Central memory CD8-positive, alpha-beta T cell (primary cell): ENCODE measurements around the gene PIN4.

ENCODE experiments used
- ATAC-seq: fragments of 150-1000 bp; cut with Tn5 transposase; replicated peaks from 2 replicates; pipeline ENCODE4 v1.10.0; 2022; ENCODE audit warnings: mild to moderate bottlenecking, moderate FRiP score, moderate number of reproducible peaks; ENCODE audit not compliant: poor library complexity, severe bottlenecking; ENCODE audit errors: extremely low read depth
- DNase-seq, 2 donors: peaks; one replicate each; pipeline ENCODE4 v3.0.0; 2021; ENCODE audit warnings: low spot score in 2 of 2
- H3K27ac Mint-ChIP-seq: one replicate; pipeline ENCODE4 v1.8.0; 2022; ENCODE audit warnings: low read depth, mild to moderate bottlenecking, moderate library complexity, mixed read lengths
- H3K27me3 Mint-ChIP-seq: one replicate; pipeline ENCODE4 v1.8.0; 2022; ENCODE audit warnings: mixed read lengths
- H3K36me3 Mint-ChIP-seq: one replicate; pipeline ENCODE4 v1.8.0; 2022; ENCODE audit warnings: mild to moderate bottlenecking, moderate library complexity, mixed read lengths; ENCODE audit not compliant: insufficient read depth
- H3K4me1 Mint-ChIP-seq: one replicate; pipeline ENCODE4 v1.8.0; 2022; ENCODE audit warnings: mixed read lengths
- H3K4me3 Mint-ChIP-seq: one replicate; pipeline ENCODE4 v1.8.0; 2022; ENCODE audit warnings: mild to moderate bottlenecking, moderate library complexity, mixed read lengths
- H3K9me3 Mint-ChIP-seq: one replicate; pipeline ENCODE4 v1.8.0; 2022; ENCODE audit warnings: mixed read lengths

Gene PIN4

DNA sequence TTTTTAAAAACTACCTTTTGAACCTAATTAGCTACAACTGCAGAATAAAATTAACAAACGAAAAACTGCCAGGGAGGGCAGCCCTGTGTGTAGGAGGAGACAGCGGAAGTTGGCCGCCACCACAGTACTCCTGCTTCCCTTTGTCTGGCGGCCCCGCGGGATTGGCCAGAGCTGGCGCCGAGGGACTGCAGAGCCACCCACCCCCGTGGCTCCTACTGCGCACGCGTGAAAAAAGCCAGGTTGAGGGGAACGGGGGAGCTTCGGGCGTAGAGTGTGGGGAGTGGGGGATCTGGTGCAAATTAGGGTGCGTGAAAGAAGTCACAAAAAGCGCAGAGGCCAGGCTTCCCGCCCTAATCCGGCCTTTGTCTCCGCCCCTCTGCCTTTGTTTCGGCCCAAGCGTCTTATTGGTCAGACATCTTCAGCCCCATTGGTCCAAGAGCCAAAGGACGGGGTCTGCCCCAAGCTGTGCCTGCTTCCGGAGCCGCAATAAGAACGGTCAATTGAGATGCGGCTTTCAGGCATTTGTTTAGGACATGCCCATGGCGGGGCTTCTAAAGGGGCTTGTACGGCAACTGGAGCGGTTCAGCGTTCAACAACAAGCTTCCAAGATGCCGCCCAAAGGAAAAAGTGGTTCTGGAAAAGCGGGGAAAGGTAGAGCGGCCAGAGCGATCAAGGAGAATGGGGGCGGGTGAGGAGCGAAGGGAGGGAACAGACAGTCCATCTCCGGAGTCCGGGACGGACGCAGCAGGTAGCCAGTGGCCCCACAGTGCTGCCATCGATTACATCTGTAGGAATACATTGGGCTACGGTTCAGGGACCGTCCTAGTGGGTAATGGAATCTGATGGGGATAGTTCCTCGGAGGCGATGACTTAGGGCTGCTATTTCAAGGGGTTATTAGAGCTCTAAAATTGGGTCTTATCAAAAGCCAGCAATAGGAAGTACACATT is at the start of gene PIN4:
Gene PIN4, plus strand, starts transcription at position 580 of the 948 bp plus-strand sequence. Its CDS starts 29 bp downstream, at position 609.
- Mint-ChIP-seq H3K36me3 (peaks cover 2% of the 10 kb centered on the region), H3K9me3 (no peaks in the 10 kb centered on the region), H3K27me3 (no peaks in the 10 kb centered on the region), H3K4me1 (peaks cover 8% of the 10 kb centered on the region), H3K4me3 (no peak within 1 kb of the TSS), H3K27ac (no peak within 1 kb of the TSS)
- DNase-seq (peak; percentile 54 to 75), ATAC-seq (peak; percentile 91)

DNA sequence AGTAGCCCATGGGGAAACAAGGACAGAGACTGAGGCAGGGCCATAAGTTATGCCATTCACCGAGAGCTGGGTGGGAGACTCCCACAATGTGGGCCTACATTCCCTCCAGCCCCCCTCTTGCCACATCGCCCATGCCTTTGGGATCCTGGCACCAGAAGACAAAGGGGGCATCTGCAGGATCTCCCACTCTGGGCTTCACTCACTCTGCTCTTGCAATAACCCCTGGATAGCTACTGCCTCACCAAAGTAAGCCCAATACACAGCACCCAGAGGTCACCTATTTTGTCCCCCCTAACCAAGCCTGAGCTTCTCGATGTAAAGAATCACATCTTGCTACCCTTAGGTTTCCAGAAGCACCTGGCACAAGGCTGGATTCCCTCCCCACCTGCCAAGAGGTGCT is 49.1 kb upstream of the PIN4 start:
- Mint-ChIP-seq H3K27me3 (no peaks in the 10 kb centered on the region), H3K27ac (peak overlapping the region; percentile 89), H3K36me3 (peaks cover 5% of the 10 kb centered on the region), H3K4me1 (peaks cover 10% of the 10 kb centered on the region), H3K9me3 (no peaks in the 10 kb centered on the region), H3K4me3 (peak overlapping the region; percentile 76)
- no peak for ATAC-seq
- DNase-seq = no peak

DNA sequence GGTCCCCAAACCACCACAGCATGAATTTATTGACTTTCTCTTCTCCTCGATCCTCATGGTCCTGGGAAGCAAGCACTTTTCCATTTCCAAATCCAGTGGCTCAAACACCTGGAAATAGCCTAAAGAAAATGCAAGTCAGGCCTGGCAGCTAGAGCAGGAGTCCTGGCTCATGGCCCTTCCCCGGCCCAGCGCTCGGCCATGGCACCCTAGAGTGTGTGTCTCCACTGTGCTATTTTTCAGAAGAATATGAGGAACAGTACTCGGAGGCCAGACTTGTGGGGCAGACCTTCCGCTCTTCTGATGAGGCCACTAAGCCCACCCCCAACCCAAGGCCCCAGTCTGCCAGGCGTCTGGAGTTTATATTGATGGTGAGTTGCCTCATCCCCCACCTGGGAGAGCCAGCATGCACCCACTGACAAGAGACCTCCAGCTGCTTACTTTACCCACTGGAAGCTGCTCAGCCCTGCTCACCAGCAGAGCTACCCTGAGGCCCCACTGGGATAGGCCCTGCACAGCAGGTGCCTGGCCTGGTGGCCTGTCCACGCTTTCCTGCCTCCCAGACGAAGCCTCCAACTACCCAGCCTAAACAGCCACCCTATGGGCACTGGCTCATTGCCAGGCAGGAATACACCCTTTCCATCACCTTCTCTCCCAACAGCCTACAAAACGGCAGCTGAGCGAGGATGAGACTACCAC is 47.6 kb upstream of the PIN4 start:
- peaks cover 10% of the 10 kb centered on the region for H3K4me1 Mint-ChIP-seq
- H3K36me3 Mint-ChIP-seq = peaks cover 7% of the 10 kb centered on the region
- H3K27ac Mint-ChIP-seq = no peak overlapping the region
- no peaks in the 10 kb centered on the region for H3K27me3 Mint-ChIP-seq
- no peak for DNase-seq
- H3K9me3 Mint-ChIP-seq = no peaks in the 10 kb centered on the region
- H3K4me3 Mint-ChIP-seq = no peak overlapping the region
- ATAC-seq = no peak

DNA sequence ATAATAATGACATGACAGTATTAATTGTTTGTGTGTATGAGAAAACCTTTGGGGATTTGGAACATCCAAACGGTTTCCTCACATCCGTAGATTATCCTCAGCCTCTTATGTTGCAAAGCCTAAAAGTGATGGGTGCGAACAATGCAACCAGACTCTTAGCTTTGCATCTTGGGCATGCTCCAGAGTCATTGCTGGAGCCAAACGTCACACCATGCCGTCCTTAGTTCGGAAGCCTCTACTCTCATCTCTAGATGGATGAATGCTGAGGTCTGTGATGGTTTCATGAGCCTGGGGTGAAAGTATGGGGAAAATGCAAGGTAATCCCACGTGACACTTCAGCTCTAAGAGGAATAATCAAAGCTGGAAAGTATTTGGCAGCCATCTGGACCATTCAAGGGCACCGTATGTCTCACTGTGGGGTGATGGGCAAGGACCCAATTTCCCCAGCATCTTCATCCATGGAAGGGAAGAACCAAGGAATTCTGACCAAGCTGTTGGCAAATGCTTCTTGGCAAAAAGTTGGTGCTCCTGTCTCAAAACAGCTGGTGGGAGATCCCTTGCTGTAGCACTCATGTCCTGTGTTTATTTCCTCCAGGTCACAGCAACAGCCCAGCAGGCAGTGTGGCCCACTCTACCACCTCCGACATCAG is 43.6 kb upstream of the PIN4 start:
- ATAC-seq (no peak), DNase-seq (no peak)
- peaks cover 3% of the 10 kb centered on the region for H3K36me3 Mint-ChIP-seq
- peaks cover 12% of the 10 kb centered on the region for H3K4me1 Mint-ChIP-seq
- H3K27ac Mint-ChIP-seq = no peak overlapping the region
- no peaks in the 10 kb centered on the region for H3K9me3 Mint-ChIP-seq
- H3K27me3 Mint-ChIP-seq = no peaks in the 10 kb centered on the region
- H3K4me3 Mint-ChIP-seq = no peak overlapping the region

DNA sequence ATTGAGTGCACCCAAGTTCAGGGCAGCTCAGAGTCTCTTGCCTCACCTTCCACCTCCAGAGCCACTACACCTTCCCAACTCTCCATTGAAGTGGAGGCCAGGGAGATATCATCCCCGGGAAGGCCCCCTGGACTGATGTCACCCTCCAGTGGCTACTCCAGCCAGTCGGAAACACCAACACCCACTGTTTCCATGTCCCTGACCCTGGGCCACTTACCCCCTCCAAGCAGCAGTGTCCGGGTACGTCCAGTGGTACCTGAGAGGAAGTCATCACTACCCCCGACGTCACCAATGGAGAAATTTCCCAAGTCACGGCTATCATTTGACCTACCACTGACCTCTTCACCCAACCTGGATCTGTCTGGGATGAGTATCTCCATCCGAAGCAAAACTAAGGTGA is 42.0 kb upstream of the PIN4 start:
- Mint-ChIP-seq H3K36me3 (peaks cover 2% of the 10 kb centered on the region), H3K4me3 (no peak overlapping the region), H3K9me3 (no peaks in the 10 kb centered on the region), H3K27ac (no peak overlapping the region), H3K4me1 (peaks cover 12% of the 10 kb centered on the region), H3K27me3 (no peaks in the 10 kb centered on the region)
- no peak for ATAC-seq
- DNase-seq = no peak

DNA sequence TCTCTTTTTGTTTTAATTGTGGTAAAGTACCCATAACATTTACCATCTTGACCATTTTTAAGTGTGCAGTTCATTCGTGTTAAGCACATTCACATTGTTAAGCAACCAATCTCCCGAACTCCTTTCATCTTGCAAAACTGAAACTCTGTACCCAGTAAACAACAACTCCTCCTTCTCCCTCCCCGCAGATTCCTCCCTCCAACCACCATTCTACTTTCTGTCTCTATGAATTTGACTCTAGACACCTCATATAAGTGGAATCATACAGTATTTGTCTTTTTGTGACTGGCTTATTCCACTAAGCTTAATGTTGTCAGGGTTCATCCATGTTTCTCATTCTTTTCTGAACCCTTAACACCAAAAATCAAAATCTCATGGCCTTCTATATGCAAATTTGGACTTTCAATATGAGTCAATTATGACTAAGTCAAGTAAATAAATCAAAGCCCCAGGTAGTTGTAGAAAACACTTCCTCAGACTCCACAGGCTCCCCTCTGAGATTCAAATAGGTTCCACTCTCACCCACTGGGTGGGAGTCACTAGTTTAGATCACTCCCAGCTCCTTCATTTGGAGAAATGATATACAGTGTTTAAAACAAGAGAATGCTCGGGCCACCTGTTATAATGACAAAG is 40.1 kb upstream of the PIN4 start:
- peaks cover 12% of the 10 kb centered on the region for H3K4me1 Mint-ChIP-seq
- H3K9me3 Mint-ChIP-seq = no peaks in the 10 kb centered on the region
- peak overlapping the region; percentile 6 for H3K4me3 Mint-ChIP-seq
- peaks cover 3% of the 10 kb centered on the region for H3K36me3 Mint-ChIP-seq
- no peak for DNase-seq
- H3K27ac Mint-ChIP-seq = no peak overlapping the region
- H3K27me3 Mint-ChIP-seq = no peaks in the 10 kb centered on the region
- ATAC-seq = peak; percentile 72

DNA sequence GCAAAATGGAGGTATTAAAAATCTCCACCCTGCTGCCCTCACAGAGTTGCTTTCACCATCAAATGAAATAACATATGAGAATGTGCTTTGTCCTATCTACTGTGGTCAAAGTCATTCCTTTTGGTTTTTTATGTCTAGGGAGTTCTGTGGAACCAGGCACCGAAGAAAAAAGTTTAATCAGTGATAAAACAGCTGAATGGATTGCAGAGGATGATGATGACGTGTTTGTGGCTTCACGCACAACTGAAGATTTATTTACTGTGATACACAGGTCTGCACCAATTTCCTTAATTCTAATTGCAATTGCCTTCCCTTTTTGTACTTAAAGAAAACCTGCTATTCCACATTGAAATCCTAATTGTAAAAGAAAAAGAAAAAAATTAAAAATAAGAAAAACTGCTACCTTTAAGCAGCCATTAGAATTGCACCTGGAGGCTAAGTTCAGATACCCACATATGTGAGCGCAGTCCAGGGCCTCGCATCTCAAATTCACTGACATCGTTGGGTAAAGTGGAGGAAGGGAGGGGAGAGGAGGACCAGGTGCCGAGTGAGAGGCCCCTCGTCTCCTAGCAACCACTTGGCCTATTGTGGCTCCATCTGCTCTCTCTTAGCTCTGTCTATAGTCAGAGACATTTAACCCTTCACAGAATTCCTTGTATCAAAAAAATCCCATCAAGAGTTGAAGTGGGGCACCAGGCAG is 39.3 kb upstream of the PIN4 start:
- H3K9me3 Mint-ChIP-seq = no peaks in the 10 kb centered on the region
- no peak for DNase-seq
- H3K27ac Mint-ChIP-seq = peak overlapping the region; percentile 67
- peaks cover 3% of the 10 kb centered on the region for H3K36me3 Mint-ChIP-seq
- H3K4me1 Mint-ChIP-seq = peaks cover 12% of the 10 kb centered on the region
- no peaks in the 10 kb centered on the region for H3K27me3 Mint-ChIP-seq
- ATAC-seq = peak; percentile 54
- H3K4me3 Mint-ChIP-seq = peak overlapping the region; percentile 6

DNA sequence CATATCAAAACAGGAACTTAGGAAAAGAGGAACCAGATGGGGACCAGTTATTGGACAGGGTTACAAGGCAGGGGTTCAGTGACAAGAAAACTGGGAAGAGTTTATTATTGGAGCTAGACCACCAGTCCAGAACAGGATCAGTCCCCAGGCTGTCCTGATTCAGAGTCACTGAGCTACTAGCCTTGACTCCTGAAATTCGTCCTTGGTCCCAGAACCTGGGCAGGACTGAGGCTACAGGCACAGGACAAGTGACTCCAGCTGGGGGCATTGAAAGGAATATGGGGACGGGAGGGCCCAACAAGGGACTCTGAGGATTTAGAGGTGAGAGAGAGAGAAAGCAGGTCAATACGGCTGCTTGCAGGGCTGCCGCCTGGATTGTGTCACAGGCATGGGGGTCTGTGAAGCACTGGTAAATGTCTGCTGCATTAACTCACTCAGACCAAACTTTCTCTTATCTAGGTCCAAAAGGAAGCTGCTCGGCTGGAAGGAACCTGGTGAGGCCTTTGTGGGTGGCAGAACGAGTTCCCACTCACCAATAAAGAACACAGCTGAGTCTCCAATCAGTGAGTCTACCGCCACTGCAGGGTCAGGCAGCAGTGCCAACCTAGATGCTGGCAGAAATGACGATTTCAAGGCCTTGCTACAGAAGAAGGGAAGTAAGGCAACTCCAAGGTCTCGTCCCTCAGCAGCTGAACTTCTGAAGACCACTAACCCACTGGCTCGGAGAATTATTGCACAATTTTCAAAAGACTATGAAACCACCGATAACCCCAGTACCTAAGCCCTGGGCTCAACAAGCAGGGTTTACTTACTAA is 38.6 kb upstream of the PIN4 start:
- peak overlapping the region; percentile 67 for H3K27ac Mint-ChIP-seq
- H3K4me1 Mint-ChIP-seq = peaks cover 12% of the 10 kb centered on the region
- no peak for ATAC-seq
- H3K4me3 Mint-ChIP-seq = no peak overlapping the region
- H3K36me3 Mint-ChIP-seq = peaks cover 3% of the 10 kb centered on the region
- DNase-seq = no peak
- H3K27me3 Mint-ChIP-seq = no peaks in the 10 kb centered on the region
- no peaks in the 10 kb centered on the region for H3K9me3 Mint-ChIP-seq

DNA sequence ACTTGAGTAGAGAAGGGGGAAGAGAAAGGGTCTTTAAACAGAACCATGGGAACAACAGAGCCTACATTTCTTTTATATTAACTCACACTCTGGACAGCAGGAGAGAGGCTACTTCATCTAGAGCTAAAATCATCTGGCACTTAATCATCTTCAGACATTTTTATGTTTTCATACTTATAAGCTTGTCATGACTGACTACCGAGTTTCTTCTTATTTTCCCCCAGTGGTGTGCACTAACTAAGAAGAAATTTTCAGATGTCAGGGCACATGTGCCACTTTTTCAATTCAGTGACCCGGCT is 38.0 kb upstream of the PIN4 start:
- Mint-ChIP-seq H3K27me3 (no peaks in the 10 kb centered on the region), H3K4me1 (peaks cover 12% of the 10 kb centered on the region), H3K4me3 (no peak overlapping the region), H3K36me3 (peaks cover 3% of the 10 kb centered on the region), H3K27ac (no peak overlapping the region), H3K9me3 (no peaks in the 10 kb centered on the region)
- DNase-seq (no peak), ATAC-seq (no peak)

DNA sequence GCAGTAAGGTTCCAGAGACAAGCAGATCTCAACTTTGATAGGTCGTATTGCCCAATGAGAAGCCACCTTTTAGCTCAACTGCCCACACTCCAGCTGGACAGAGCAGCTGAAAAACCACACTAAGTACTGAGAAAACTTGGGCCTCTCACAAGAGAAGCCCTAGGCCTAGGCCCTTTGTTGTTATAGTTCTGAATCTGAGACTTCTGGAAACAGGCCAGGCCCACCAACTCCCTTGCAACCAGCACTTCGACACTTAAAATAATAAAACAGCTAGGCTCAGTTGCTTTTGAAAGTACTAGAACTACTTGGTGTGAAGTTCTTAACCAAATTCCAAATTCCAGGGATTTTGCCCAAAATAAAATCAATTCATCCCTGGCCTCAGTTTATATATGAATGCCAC is 36.4 kb upstream of the PIN4 start:
- no peaks in the 10 kb centered on the region for H3K9me3 Mint-ChIP-seq
- ATAC-seq (no peak), DNase-seq (no peak)
- peaks cover 12% of the 10 kb centered on the region for H3K4me1 Mint-ChIP-seq
- no peak overlapping the region for H3K4me3 Mint-ChIP-seq
- H3K27me3 Mint-ChIP-seq = no peaks in the 10 kb centered on the region
- H3K36me3 Mint-ChIP-seq = peaks cover 1% of the 10 kb centered on the region
- H3K27ac Mint-ChIP-seq = no peak overlapping the region

DNA sequence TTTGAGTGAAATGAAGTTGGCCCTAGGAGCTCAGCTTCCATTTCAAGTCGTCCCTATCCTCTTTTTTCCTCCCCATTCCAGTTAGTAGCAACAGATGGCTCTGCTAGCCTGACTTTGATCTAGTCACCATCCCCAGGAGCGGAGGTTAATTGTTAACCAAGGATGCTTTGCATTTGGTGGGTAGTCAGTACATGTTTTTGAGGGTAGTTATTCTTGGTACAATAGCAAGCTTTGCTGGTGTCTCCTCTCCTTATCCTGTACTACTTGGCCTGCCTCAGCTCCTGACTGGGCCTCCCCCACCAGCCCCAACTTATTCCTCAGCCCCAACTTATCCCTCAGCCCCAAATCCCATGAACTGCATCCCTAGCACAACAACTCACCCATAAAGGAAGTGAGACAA is 35.0 kb upstream of the PIN4 start:
- Mint-ChIP-seq H3K4me3 (no peak overlapping the region), H3K4me1 (peaks cover 7% of the 10 kb centered on the region), H3K27ac (no peak overlapping the region), H3K9me3 (no peaks in the 10 kb centered on the region), H3K27me3 (no peaks in the 10 kb centered on the region), H3K36me3 (peaks cover 1% of the 10 kb centered on the region)
- DNase-seq = no peak
- no peak for ATAC-seq
